ENCODE measurements around the gene CCL24.

The CCL24 gene

DNA sequence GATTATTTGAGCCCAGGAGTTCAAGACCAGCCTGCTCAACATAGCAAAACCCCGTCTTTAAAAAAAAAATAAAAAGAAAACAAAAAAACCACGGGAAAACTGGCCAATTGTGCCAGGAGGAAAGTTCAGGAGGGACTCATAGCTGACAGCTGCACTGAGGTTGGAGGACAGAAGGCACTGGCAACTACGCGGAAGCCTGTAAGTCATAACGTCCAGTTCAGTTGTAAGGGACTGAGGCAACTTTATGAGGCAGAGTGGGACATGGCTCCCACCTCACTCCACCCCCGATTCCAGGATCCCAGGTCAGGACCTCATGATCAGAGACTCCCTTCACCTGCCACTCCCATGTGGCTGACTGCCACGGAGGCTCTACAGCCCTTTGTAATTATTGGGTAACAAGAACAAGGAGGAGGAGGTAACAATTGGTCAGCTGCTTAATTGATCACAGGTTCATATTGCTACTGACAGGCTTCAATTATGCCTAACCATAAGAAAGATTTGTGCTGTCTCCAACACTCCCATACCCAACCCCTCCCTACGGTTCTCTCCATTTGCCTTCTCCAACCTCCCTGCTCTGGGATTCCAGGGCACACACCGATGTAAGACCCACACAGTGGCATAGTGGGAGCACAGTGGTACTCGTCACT lies 1.9 kb upstream of the CCL24 start:
- peaks cover 17% of the 10 kb centered on the region for H3K27me3 Mint-ChIP-seq
- H3K27ac Mint-ChIP-seq (ENCODE audit: low read depth) = no peak overlapping the region
- no peaks in the 10 kb centered on the region for H3K9me3 Mint-ChIP-seq
- no peaks in the 10 kb centered on the region for H3K4me1 Mint-ChIP-seq
- H3K36me3 Mint-ChIP-seq (ENCODE audit: insufficient read depth) = no peaks in the 10 kb centered on the region
- no peak for ATAC-seq (replicated peaks; ENCODE audit: extremely low read depth, poor library complexity, severe bottlenecking)
- DNase-seq (ENCODE audit: low spot score in 2 of 2) = no peak
- H3K4me3 Mint-ChIP-seq = no peak overlapping the region

DNA sequence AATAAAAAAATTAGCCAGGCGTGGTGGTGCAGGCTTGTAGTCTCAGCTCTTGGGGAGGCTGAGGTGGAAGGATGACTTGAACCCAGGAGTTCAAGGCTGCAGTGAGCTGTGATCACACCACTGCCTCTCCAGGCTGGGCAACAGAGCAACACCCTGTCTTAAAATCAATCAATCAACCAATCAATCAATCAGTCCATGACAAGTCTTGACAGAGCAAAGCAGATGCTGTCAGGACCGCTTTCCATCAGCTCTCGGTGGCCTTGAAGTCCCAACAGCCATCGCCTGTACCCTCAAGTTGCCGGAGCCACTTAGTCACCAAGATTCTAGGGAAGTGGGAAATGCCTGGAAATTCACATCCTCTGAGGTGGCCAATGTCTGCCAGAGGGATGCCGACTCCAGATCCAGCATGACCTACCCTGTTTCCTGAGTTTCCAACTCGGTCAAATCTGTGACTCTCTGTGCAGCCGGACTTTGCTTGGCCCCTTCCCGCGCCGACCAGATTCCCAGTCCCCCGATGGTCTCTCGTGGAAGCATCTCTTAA lies 871 bp upstream of the CCL24 start:
- no peak overlapping the region for H3K4me3 Mint-ChIP-seq
- ATAC-seq (replicated peaks; ENCODE audit: extremely low read depth, poor library complexity, severe bottlenecking) (no peak), DNase-seq (ENCODE audit: low spot score in 2 of 2) (no peak)
- H3K36me3 Mint-ChIP-seq (ENCODE audit: insufficient read depth) = no peaks in the 10 kb centered on the region
- no peaks in the 10 kb centered on the region for H3K9me3 Mint-ChIP-seq
- H3K27ac Mint-ChIP-seq (ENCODE audit: low read depth) = no peak overlapping the region
- H3K27me3 Mint-ChIP-seq = peaks cover 9% of the 10 kb centered on the region
- H3K4me1 Mint-ChIP-seq = no peaks in the 10 kb centered on the region

DNA sequence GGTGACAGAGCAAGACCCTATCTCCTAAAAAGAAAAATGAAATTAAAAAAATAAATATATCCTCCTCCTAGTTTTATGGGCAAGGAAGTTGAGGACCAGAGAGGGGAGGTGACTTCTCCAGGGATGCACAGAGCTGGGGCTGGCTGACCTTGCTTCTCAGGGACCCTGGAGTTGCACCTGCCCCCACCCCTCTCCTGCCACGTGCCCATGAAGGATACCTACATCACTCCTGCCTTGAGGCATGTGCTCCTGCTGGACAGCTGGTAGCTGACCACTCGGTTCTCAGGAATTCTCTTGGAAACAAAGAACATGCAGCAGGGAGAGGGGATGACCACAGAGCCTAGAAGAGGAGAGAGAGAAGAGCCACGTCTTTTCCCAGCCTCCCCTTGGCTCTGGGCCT lies 522 bp downstream of the CCL24 start:
- DNase-seq (ENCODE audit: low spot score in 2 of 2) = no peak
- Mint-ChIP-seq H3K36me3 (ENCODE audit: insufficient read depth) (no peaks in the 10 kb centered on the region), H3K9me3 (no peaks in the 10 kb centered on the region), H3K27me3 (peaks cover 9% of the 10 kb centered on the region), H3K27ac (ENCODE audit: low read depth) (no peak overlapping the region), H3K4me3 (no peak overlapping the region), H3K4me1 (no peaks in the 10 kb centered on the region)
- ATAC-seq (replicated peaks; ENCODE audit: extremely low read depth, poor library complexity, severe bottlenecking) = no peak

DNA sequence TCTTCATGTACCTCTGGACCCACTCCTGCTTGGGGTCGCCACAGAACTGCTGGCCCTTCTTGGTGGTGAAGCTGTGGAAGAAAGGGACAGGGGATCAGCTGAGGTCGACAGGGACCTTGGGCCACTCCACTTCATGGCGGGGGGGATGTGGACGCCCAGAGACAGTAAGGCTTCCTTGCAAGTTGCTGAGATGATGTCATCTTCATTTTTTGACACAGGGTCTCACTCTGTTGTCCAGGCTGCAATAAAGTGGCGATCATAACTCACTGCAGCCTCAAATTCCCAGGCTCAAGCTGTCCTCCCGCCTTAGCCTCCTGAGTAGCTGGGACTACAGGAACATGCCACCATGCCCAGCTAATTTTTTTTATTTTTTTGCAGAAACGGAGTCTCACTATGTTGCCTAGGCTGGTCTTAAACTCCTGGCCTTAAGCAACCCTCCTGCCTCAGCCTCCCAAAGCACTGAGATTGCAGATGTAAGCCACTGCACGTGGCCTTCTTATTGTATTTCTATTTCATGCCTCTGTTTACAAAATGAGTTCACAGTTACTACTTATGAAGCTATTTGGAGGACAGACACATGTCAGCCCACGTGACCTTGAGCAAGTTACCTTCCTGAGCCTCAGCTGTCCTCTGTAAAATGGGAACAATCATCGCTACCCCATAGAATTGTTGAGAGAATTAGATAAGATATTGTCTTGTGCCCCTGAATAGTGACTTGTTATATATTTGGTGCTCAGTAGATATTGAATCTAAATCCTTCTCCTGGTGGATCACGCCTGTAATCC lies 1.5 kb downstream of the CCL24 start:
- Mint-ChIP-seq H3K9me3 (no peaks in the 10 kb centered on the region), H3K4me1 (no peaks in the 10 kb centered on the region), H3K27ac (ENCODE audit: low read depth) (no peak overlapping the region), H3K27me3 (peaks cover 5% of the 10 kb centered on the region), H3K36me3 (ENCODE audit: insufficient read depth) (no peaks in the 10 kb centered on the region), H3K4me3 (no peak overlapping the region)
- ATAC-seq (replicated peaks; ENCODE audit: extremely low read depth, poor library complexity, severe bottlenecking) (no peak), DNase-seq (ENCODE audit: low spot score in 2 of 2) (no peak)

DNA sequence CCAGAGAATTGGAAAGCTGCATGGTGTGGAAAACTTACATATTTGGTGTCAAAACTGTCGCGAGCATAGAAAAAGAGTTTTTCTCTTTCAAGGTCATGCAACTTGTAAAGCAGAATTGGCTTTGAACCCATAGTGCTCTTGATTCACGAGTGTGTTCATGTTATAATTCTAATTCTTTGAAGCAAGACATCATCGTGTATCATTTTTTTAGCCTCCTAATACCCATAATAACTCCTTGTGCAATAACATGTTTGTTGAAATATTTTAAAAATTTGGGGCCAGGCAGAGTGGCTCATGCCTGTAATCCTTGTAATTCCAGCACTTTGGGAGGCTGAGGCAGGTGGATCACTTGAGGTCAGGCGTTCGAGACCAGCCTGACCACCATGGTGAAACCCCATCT lies 4.2 kb downstream of the CCL24 start:
- H3K27me3 Mint-ChIP-seq = no peaks in the 10 kb centered on the region
- no peak overlapping the region for H3K27ac Mint-ChIP-seq (ENCODE audit: low read depth)
- peaks cover 5% of the 10 kb centered on the region for H3K9me3 Mint-ChIP-seq
- DNase-seq (ENCODE audit: low spot score in 2 of 2) = no peak
- H3K4me1 Mint-ChIP-seq = no peaks in the 10 kb centered on the region
- ATAC-seq (replicated peaks; ENCODE audit: extremely low read depth, poor library complexity, severe bottlenecking) = no peak
- no peak overlapping the region for H3K4me3 Mint-ChIP-seq
- H3K36me3 Mint-ChIP-seq (ENCODE audit: insufficient read depth) = no peaks in the 10 kb centered on the region

DNA sequence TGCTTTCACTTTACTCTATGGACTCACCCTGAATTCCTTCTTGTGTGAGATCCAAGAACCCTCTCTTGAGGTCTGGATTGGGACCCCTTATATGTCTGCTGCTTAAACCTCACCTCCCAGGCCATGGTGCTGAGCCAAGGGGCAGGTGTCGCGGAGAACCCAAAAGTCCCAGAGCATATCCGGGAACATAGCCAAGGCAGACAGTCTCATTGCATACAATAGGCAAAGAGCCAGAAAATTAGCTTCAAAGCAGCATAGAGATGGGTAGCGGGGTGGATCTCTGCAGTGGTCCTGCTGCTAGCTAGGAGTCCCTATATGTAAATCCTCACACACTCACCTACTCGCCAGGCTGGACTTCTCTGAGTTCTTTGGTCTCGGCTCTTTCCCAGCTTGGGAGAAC lies 5.5 kb downstream of the CCL24 start:
- Mint-ChIP-seq H3K9me3 (peaks cover 5% of the 10 kb centered on the region), H3K4me3 (no peak overlapping the region), H3K4me1 (no peaks in the 10 kb centered on the region), H3K27ac (ENCODE audit: low read depth) (no peak overlapping the region), H3K36me3 (ENCODE audit: insufficient read depth) (no peaks in the 10 kb centered on the region), H3K27me3 (peaks cover 8% of the 10 kb centered on the region)
- ATAC-seq (replicated peaks; ENCODE audit: extremely low read depth, poor library complexity, severe bottlenecking) (no peak), DNase-seq (ENCODE audit: low spot score in 2 of 2) (no peak)

DNA sequence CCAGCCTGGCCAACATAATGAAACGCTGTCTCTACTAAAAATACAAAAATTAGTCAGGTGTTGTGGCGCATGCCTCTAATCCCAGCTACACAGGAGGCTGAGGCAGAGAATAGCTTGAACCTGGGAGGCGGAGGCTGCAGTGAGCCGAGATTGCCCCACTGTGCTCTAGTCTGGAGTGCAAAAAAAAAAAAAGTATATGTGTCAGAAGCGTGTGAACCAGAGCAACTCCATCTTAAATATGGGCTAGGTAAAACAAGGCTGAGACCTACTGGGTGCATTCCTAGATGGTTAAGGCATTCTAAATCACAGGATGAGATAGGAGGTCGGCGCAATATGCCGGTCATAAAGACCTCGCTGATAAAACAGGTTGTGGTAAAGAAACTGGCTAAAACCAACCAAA lies 6.2 kb downstream of the CCL24 start:
- Mint-ChIP-seq H3K4me3 (no peak overlapping the region), H3K36me3 (ENCODE audit: insufficient read depth) (no peaks in the 10 kb centered on the region), H3K27ac (ENCODE audit: low read depth) (no peak overlapping the region), H3K9me3 (peaks cover 5% of the 10 kb centered on the region), H3K27me3 (peaks cover 11% of the 10 kb centered on the region), H3K4me1 (no peaks in the 10 kb centered on the region)
- ATAC-seq (replicated peaks; ENCODE audit: extremely low read depth, poor library complexity, severe bottlenecking) (no peak), DNase-seq (ENCODE audit: low spot score in 2 of 2) (no peak)

DNA sequence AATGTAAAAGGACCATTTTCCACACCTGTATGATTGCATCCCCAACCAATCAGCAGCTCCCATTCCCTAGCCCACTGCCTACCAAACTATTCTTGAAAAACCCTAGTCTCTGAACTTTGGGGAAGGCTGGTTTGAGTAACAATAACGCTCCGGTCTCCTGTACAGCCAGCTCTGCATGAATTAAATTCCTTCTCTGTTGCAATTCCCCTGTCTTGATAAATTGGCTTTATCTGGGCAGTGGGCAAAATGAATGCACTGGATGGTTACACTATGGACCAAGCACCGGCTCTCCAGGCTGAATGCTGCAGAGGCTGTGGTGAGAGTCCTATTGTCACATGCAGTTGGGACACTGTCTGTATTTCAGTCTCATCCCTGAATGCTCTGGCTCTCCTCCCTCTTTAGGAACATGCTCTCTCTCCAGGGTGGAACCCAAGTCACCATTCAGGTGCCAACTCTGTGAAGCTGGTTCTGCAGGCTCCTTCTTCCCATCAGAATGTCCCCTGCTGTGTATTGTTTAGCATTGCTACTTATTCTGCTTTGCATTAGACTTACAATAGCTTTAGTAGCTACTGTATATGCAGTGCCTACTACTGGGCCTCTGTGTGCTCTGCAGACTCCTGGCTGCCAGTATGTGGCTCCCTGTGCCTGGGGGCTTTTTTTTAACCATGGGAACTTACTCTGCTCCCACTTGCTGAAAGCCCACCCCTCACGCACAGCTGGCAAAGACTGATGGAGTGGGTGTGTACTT lies 6.9 kb downstream of the CCL24 start:
- Mint-ChIP-seq H3K27me3 (peaks cover 11% of the 10 kb centered on the region), H3K9me3 (peaks cover 5% of the 10 kb centered on the region), H3K4me3 (no peak overlapping the region), H3K4me1 (no peaks in the 10 kb centered on the region), H3K36me3 (ENCODE audit: insufficient read depth) (no peaks in the 10 kb centered on the region), H3K27ac (ENCODE audit: low read depth) (no peak overlapping the region)
- no peak for DNase-seq (ENCODE audit: low spot score in 2 of 2)
- ATAC-seq (replicated peaks; ENCODE audit: extremely low read depth, poor library complexity, severe bottlenecking) = no peak

DNA sequence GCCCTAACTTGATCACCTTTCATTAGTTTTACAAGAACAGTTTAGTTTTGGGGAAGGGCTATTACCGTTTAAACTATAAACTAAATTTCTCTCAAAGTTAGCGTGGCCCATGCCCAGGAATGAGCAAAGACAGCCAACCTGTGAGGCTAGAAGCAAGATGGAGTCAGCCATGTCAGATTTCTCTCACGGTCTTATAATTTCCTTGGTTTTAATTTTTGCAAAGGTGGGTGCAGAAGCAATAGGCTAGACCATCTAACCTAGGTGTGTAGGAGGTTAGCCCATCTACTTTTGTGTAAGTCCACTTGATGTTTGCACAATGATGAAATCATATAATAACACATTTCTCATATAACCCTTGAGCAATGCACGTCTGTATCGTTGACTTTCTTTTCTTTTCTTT lies 8.9 kb downstream of the CCL24 start:
- Mint-ChIP-seq H3K36me3 (ENCODE audit: insufficient read depth) (no peaks in the 10 kb centered on the region), H3K27ac (ENCODE audit: low read depth) (no peak overlapping the region), H3K9me3 (peaks cover 5% of the 10 kb centered on the region), H3K4me1 (no peaks in the 10 kb centered on the region), H3K27me3 (peaks cover 11% of the 10 kb centered on the region), H3K4me3 (no peak overlapping the region)
- ATAC-seq (replicated peaks; ENCODE audit: extremely low read depth, poor library complexity, severe bottlenecking) (no peak), DNase-seq (ENCODE audit: low spot score in 2 of 2) (no peak)

DNA sequence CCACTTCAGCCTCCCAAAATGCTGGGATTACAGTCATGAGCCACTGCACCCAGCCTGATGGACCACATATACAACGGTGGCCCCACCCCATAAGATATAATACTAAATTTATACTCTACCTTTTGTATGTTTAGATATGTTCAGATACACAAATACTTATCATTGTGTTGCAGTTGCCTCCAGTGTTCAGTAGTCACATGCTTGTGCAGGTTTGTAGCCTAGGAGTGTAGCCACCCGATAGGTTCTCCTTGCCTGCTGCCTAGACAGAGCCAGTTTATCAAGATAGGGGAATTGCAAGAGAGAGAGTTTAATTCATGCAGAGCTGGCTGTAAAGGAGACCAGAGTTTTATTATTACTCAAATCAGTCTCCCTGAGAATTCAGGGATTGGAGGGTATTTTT lies 9.6 kb downstream of the CCL24 start:
- Mint-ChIP-seq H3K36me3 (ENCODE audit: insufficient read depth) (no peaks in the 10 kb centered on the region), H3K27me3 (peaks cover 11% of the 10 kb centered on the region), H3K9me3 (peaks cover 5% of the 10 kb centered on the region), H3K4me3 (no peak overlapping the region), H3K4me1 (no peaks in the 10 kb centered on the region), H3K27ac (ENCODE audit: low read depth) (no peak overlapping the region)
- ATAC-seq (replicated peaks; ENCODE audit: extremely low read depth, poor library complexity, severe bottlenecking) (no peak), DNase-seq (ENCODE audit: low spot score in 2 of 2) (no peak)

DNA sequence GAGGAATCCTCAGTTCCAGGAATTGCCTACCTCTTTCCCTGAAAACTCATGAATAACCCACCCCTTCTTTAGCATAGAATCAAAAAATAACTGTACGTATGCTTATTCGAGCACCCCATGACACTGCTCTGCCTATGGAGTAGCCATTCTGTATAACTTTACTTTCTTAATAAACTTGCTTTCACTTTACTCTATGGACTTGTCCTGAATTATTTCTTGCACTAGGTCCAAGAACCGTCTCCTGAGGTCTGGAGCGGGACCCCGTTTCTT lies 11.1 kb downstream of the CCL24 start:
- no peak overlapping the region for H3K4me3 Mint-ChIP-seq
- no peaks in the 10 kb centered on the region for H3K36me3 Mint-ChIP-seq (ENCODE audit: insufficient read depth)
- DNase-seq (ENCODE audit: low spot score in 2 of 2) = no peak
- ATAC-seq (replicated peaks; ENCODE audit: extremely low read depth, poor library complexity, severe bottlenecking) = no peak
- H3K27me3 Mint-ChIP-seq = peaks cover 11% of the 10 kb centered on the region
- H3K27ac Mint-ChIP-seq (ENCODE audit: low read depth) = no peak overlapping the region
- H3K4me1 Mint-ChIP-seq = no peaks in the 10 kb centered on the region
- peaks cover 5% of the 10 kb centered on the region for H3K9me3 Mint-ChIP-seq

DNA sequence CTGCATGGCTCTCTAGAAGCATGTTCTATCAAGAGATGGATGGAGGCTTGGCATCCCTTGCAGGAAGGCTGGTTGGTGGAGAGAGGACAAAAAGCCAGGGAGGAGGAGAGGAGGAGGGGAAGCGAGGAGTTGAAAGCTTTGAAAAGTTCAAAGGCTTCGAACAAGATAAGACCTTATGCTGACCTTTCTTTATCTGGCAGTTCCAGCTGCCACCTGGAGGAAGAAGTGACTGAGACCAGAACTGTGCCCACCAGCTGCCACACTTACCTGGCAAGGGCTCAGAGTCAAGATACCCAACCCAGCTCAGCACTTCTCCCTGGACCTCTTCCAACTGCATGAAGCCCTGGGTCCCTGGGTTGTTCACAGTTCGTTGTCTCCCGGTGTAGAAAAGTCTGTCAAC lies 14.8 kb downstream of the CCL24 start:
- H3K36me3 Mint-ChIP-seq (ENCODE audit: insufficient read depth) = no peaks in the 10 kb centered on the region
- peaks cover 36% of the 10 kb centered on the region for H3K27me3 Mint-ChIP-seq
- no peaks in the 10 kb centered on the region for H3K4me1 Mint-ChIP-seq
- ATAC-seq (replicated peaks; ENCODE audit: extremely low read depth, poor library complexity, severe bottlenecking) (no peak), DNase-seq (ENCODE audit: low spot score in 2 of 2) (no peak)
- no peaks in the 10 kb centered on the region for H3K9me3 Mint-ChIP-seq
- no peak overlapping the region for H3K27ac Mint-ChIP-seq (ENCODE audit: low read depth)
- H3K4me3 Mint-ChIP-seq = no peak overlapping the region

DNA sequence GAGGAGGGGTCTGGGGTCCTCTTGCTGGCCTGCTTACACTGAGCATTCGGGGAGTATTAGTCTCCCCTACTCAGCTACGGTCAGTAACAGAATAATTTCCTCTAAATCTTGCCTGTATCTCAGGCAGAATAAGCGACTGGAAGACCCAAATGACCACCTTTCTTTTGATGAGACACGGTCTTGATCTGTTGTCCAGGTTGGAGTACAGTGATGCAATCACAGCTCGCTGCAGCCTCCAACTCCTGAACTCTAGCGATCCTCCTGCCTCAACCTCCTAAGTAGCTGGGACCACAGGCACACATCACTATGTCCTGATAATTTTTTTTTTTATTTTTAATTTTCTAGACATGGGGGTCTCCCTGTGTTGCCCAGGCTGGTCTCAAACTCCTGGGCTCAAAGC lies 17.2 kb downstream of the CCL24 start:
- no peaks in the 10 kb centered on the region for H3K4me1 Mint-ChIP-seq
- H3K27ac Mint-ChIP-seq (ENCODE audit: low read depth) = no peak overlapping the region
- peaks cover 34% of the 10 kb centered on the region for H3K27me3 Mint-ChIP-seq
- no peak overlapping the region for H3K4me3 Mint-ChIP-seq
- ATAC-seq (replicated peaks; ENCODE audit: extremely low read depth, poor library complexity, severe bottlenecking) (no peak), DNase-seq (ENCODE audit: low spot score in 2 of 2) (no peak)
- no peaks in the 10 kb centered on the region for H3K9me3 Mint-ChIP-seq
- peaks cover 2% of the 10 kb centered on the region for H3K36me3 Mint-ChIP-seq (ENCODE audit: insufficient read depth)

All from central memory CD8-positive, alpha-beta T cell (primary cell).